HG02588 (cell line): ENCODE results near the gene TOE1.

ENCODE experiments used
- ATAC-seq: cut with Tn5 transposase; IDR thresholded peaks from one replicate; pipeline ENCODE4 v1.9.1; 2021; ENCODE audit warnings: mild to moderate bottlenecking, moderate library complexity; ENCODE audit not compliant: unreplicated experiment

The TOE1 gene

GRCh38 chr1:45326627-45327623 lies 13.0 kb upstream of the TOE1 start, which contains the start of gene HPDL:
Gene HPDL (plus strand): TSS chr1:45326895. CDS start chr1:45327149, 254 bp downstream.
- no peak for ATAC-seq

GRCh38 chr1:45327644-45328515 lies 12.1 kb upstream of the TOE1 start:
- ATAC-seq = no peak

- ATAC-seq = no peak
These were observed 11.3 kb upstream of the TOE1 start for GRCh38 chr1:45328680-45329079.

GRCh38 chr1:45329445-45329844 lies 10.5 kb upstream of the TOE1 start:
- ATAC-seq = no peak

GRCh38 chr1:45331436-45332345 lies 8.3 kb upstream of the TOE1 start:
- no peak for ATAC-seq

- ATAC-seq = no peak
These were observed 7.6 kb upstream of the TOE1 start for GRCh38 chr1:45332346-45332720.

- no peak for ATAC-seq
These were observed 5.4 kb upstream of the TOE1 start for GRCh38 chr1:45334308-45335245.

GRCh38 chr1:45335855-45336324 lies 4.1 kb upstream of the TOE1 start:
- no peak for ATAC-seq

- no peak for ATAC-seq
These were observed 2.2 kb upstream of the TOE1 start for GRCh38 chr1:45337630-45338325.

GRCh38 chr1:45340816-45341466 lies 971 bp downstream of the TOE1 start:
- no peak for ATAC-seq

- no peak for ATAC-seq
These were observed 4.5 kb downstream of the TOE1 start for GRCh38 chr1:45344499-45344898.

- ATAC-seq = no peak
These were observed 5.0 kb downstream of the TOE1 start for GRCh38 chr1:45345014-45345413.

GRCh38 chr1:45346473-45346872 lies 6.5 kb downstream of the TOE1 start:
- no peak for ATAC-seq

GRCh38 chr1:45348020-45348419 lies 8.1 kb downstream of the TOE1 start:
- ATAC-seq = no peak

- no peak for ATAC-seq
These were observed 8.6 kb downstream of the TOE1 start for GRCh38 chr1:45348609-45348965.

- ATAC-seq = no peak
These were observed 9.2 kb downstream of the TOE1 start for GRCh38 chr1:45348966-45349677.

GRCh38 chr1:45351508-45351907 lies 11.5 kb downstream of the TOE1 start:
- ATAC-seq = no peak

- ATAC-seq = no peak
These were observed 13.7 kb downstream of the TOE1 start for GRCh38 chr1:45353685-45354084.
